SKM-1 (cell line): Measurements from ENCODE around the gene AP4S1.
"Not testable (repeated sequence)": the region's sequence is repeated elsewhere in the genome, so short reads cannot be mapped to it uniquely, and the experiment has no call there.

ENCODE experiments used
- DNase-seq: peaks from one replicate; lab custom pipeline; 2025; ENCODE audit not compliant: unreplicated experiment; lab: John Stamatoyannopoulos, UW

AP4S1 gene

DNA sequence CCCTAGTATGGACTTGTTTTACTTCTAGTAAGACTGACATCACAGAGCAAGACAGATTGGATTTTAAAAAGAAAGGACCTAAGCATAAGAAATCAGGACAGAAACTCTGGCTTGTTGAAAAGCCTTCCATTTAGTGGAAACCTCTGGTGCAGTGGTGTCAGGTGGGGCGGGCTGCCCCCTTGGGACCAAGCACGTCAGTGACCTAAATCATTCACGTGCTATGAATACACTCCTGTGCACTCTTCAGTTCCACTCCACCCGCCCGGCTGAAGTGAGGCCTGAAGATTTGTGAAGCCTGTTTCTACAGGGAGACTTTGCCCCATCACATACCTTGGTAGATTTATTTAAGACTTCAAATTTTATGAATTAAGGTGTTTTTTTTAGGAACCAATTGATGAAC, 58.9 kb downstream of the AP4S1 start:
- DNase-seq: no peak

DNA sequence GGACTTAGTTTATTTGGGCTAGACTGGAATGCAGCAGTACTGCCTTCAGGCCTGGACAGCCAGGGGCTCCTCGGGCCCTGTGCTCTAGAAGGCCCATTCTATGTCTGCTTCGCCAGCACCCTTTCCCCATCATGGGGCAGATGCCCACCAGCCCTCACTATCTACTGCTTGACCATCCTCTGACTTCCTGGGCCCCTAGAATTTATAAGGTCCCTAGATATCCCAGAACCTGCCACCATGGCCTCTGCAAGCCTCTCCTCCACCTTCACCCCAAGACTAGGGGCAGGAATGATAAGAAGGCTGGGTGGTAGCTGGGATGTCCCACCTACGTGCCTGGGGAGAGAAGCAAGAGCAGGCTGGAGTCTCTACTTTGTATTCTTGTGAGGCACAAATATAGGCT, 59.6 kb downstream of the AP4S1 start:
- DNase-seq: no peak

DNA sequence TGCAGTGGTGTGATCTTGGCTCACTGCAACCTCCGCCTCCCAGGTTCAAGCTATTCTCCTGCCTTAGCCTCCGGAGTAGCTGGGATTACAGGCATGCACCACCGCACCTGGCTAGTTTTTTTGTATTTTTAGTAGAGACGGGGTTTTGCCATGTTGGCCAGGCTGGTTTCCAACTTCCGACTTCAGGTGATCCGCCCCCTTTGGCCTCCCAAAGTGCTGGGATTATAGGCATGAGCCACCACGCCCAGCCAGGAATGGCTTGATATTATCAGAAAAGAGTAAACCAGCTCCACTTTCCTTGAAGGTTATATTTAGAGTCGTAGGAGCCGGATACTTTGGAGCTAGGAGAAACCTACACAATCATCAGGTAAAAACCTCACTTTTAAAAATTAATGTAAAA, 61.0 kb downstream of the AP4S1 start:
- not testable (repeated sequence) for DNase-seq

DNA sequence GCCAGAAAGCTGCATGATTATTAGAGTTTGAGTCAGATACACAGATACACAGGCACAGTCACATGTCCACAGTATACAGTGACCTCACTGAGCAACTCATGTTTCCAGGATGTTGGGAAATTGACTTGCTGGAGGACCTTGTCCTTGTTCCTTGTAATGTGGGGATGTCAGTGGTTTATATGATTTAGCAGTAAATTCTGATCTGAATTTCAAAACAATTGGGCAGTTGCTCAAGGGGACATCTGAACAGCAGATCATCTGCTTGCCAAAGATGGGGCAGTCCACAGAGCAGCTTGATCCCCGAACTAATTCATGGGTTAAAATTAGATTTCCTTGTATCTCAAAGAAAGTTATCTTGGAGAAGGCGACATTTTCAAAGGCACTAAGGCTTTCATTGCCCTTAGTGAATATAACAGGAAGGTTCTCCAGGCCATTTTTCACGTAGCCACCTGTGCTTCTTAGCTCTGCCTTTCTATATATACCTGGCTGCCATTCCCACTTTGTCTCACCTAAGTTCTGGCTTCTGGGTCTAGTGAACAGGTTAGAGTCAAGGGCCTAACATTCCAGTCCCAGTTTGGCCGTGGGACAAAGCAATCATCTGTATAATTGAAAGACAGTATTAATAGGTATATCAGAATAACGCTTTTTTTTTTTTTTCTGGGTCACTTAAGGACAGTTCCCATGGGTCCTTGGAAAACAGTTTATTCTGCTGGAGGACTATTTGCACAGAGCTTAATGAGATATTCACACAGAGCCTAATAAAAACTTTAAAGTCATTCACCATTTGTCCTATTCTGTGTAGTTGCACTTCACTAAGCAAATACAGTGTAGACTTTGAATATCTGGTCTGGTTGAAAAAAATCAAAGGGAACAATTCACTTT, 65.7 kb downstream of the AP4S1 start:
- no peak for DNase-seq

DNA sequence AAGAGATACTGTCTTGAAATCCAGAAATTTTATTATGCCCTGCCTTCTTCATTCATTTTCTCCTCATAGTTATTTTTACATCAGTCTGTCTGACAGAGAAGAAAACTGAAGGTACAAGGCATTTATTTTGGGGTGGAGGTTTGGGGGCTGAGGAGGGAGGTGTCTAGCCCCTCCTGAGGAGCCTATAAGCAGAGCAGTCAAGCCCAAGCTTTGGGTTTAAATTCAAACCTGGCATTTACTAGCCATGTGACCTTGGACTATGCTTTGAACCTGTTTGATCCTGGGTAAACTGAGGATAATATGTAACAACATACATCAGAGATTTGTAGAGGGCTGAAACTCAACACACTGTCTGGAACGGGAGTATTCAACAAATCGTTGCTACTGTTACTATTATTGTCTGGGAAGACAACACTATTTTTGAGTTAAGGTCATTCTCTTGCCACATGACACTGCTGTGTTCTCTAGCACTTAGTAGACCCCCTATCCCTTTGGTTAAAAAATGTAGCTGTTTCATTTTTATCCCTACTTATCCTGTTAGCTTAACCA, 66.8 kb downstream of the AP4S1 start:
- DNase-seq: no peak

DNA sequence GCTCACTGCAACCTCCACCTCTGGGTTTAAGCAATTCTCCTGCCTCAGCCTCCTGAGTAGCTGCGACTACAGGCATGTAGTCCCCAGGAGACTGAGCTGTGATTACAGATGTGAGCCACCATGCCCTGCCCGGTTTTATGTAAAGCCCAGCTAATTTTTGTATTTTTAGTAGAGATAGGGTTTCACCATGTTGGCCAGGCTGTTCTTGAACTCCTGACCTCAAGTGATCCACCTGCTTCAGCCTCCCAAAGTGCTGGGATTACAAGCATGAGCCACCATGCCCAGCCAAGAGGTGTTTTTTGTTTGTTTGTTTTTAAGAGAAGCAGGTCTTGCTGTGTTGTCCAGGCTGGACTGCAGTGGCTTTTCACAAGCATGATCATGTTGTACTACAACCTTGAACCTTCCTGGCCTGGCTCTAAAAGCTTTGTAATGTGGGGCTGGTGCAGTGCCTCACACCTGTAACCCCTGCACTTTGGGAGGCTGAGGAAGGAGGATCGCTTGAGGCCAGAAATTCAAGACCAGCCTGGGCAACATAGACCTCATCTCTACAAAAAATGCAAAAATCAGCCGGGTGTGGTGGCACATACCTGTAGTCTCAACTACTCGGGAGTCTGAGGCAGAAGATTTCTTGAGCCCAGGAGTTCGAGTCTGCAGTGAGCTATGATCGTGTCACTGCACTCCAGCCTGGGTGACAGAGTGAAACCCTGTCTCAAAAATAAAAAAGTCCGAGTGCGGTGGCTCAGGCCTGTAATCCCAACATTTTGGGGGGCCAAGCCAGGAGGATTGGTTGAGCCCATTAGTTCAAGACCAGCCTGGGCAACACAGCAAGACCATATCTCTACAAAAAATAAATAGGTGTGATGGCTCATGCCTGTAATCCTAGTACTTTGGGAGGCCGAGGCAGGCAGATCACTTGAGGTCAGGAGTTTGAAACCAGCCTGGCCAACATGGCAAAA, 68.7 kb downstream of the AP4S1 start:
- not testable (repeated sequence) for DNase-seq

DNA sequence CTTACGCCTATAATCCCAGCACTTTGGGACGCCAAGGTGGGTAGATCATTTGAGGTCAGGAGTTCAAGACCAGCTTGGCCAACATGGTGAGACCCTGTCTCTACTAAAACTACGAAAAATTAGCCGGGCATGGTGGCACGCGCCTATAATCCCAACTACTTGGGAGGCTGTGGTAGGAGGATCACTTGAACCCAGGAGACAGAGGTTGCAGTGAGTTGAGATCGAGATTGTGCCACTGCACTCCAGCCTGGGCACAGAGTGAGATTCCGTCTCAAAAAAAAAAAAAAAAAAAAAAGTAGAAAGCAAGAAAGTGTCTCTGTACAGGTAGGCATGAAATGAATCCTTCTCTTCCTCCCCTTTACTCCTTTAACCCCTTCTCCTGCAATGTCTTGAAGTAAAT, 70.4 kb downstream of the AP4S1 start:
- not testable (repeated sequence) for DNase-seq

DNA sequence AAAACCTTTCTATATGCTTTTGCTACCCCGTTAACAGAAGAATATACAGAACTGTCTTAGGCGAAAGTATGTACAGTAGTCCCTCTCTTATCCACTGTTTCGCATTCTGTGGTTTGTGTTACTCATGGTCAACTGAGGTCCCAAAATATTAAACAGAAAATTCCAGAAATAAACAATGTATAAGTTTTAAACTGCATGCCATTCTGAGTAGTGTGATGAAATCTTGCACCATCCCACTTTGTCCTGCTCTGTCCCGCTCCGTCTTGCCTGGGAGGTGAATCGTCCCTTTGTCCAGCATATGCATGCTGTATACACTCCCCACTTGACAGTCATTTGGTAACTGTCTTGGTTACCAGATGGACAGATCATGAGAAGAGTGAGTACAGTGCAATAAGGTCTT, 70.8 kb downstream of the AP4S1 start:
- DNase-seq: no peak

DNA sequence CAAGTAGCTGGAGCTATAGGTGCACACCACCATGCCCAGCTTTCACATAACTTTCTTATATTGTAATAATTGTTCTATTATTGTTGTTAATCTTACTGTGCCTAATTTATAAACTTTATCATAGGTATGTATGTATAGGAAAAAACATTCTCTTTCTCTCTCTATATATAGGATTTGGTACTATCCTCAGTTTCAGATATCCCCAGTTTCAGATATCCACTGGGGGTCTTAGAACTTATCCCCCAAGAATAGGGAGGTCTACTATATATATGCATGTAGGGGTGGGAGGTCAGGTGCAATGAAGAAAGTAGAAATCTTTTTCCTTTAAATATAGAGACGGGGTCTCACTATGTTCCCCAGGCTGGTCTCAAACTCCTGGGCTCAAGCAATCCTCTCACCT, 71.6 kb downstream of the AP4S1 start:
- no peak for DNase-seq

DNA sequence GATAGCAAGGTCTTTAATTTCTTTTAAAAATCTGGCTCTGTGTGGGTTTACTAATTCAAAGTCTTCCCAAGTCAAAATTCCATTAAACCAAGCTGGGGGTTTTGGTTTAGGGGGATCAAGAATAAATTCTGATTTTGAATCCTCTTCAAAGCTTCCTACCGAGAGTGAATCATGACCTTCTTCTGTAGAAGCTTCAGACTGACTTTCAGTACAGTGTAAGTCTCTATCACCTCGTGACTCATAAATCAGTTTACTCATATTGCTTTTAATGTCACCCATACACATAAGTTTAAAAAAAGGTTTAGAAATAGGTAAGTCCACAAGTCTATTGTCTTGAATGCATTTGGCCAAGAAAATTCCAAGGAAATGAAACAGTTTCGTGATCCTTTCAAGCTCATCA, 81.3 kb downstream of the AP4S1 start:
- no peak for DNase-seq

DNA sequence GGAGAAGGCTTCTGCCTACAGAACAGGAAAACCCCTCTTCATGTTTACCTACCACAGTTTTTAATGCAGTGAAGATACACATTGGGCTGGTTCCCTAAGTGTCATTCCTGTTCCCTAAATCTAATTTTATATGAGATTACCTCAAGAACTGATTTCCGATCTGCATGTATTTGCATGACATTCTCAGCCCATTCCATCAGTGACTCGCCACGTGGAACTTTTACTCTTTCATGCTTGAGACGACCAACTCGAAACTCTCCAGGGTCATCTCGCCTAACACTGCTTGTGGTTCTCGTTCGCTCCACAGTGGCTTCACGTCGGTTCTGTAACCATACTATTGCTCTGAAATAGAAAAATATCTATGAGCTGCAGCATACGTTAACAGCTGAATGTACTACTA, 83.8 kb downstream of the AP4S1 start:
- no peak for DNase-seq

DNA sequence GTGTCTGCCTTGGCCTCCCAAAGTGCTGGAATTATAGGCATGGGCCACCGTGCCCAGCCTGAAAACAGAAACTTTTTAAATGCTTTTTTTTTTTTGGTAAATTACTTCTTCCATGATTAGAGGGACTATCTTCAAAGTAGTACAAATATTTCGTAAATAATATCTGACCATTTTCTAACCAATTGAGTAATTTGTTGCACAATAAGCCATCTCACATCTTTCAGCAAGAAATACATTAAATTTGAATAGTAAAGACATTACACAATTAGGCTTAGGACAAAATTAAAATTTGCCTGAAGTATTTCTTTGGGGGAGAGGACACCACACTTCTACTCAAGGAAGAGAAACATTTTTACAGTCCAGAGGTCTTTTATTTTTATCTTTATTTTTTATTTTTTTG, 85.4 kb downstream of the AP4S1 start:
- DNase-seq: no peak

DNA sequence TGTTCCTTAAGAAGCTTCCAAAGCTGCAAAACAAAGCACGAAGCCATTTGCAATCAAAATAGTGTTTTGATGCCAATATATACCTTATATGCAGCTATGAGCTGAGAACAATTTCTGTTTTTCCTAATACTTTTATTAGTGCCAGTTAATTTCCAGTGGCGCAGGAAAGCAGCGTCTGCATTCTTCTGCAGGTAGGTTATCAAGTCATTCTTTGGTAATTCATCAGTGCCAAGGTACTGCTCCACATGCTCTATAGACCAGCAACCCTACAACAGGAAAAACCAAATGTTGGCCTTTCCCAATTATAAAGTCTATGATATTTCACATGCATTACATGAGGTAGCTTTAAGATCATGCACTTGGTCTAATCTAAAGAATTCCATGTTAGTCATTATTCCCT, 88.3 kb downstream of the AP4S1 start:
- no peak for DNase-seq

DNA sequence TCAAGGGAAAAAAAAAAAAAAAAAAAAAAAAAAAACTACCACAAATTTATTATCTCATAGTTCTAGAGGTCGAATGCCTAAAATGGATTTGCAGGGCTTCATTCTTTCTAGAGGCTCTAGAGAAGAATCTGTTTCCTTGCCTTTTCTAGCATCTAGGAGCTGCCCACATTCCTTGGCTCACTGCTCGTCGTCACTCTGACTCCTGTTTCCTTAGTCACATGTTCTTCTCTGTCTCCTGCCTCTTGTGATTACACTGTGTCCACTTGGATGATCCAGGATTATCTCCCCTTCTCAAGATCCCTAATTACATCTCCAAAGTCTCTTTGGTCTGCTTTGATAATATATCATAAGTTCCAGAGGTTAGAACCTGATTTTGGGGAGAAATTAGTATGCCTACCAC, 93.4 kb downstream of the AP4S1 start:
- DNase-seq: no peak

DNA sequence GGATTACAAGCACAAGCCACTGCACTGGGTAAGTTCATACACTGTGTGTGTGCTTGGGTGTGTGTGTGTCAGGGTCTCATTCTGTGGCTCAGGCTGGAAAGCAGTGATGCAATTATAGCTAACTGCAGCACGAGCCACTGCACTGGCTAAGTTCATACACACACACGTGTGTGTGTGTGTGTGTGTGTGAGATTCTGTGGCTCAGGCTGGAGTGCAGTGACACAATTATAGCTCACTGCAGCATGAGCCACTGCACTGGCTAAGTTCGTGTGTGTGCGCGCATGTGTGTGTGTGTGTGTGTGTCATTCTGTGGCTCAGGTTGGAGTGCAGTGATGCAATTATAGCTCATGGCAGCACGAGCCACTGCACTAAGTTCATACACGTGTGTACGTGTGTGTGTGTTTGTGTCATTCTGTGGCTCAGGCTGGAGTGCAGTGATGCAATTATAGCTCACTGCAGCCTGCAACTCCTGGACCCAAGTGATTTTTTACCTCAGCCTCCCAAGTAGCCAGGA, 96.7 kb downstream of the AP4S1 start:
- no peak for DNase-seq

DNA sequence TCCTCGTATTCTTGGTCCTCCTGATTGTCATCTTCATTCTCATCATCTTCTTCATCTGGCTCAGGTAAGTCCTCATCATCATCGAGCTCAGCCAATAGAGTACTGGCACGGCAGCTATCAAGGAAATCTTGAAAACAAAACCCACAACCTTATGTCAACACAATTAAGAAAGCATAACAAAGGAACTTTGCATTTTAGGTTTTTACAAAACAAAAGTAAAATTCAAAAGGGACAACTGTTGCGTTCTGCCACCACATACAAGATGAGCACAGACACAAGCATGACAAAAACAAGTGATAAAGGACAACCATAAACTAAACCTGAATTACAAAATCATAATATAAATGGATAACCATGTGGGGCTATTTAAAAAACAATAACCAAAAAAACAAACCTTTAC, 97.5 kb downstream of the AP4S1 start:
- DNase-seq: no peak

DNA sequence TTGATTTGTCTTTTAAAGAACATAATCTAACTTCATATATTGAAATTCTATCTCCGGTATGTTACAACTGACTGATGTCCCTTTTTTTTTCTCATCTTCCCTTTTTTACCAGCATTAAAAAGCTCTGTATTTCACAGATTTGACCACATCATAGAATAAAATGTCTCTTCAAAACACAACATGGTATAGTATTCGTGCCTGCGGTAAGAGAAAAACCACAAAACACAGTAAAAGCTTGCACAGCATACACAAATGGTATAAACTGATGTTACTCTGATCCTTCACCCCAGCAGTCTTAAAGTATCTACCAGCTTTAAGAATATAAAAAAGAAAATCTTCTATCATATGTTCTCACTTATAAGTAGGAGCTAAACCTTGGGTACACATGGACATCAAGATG, 98.7 kb downstream of the AP4S1 start:
- no peak for DNase-seq

DNA sequence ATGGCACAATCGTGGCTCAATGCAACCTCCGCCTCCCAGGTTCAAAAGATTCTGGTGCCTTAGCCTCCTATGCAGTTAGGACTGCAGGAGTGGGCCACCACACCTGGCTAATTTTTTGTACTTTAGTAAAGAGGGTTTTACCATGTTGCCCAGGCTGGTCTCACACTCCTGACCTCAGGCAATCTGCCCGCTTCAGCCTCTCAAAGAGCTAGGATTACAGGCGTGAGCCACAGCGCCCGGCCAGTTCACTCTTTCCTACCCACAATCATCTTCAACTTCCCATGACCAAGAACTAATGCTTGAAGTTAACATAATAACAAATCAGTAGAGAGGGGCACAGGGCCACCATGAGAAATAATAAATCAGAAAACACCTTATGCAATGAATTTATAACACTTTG, 99.8 kb downstream of the AP4S1 start:
- DNase-seq: no peak

DNA sequence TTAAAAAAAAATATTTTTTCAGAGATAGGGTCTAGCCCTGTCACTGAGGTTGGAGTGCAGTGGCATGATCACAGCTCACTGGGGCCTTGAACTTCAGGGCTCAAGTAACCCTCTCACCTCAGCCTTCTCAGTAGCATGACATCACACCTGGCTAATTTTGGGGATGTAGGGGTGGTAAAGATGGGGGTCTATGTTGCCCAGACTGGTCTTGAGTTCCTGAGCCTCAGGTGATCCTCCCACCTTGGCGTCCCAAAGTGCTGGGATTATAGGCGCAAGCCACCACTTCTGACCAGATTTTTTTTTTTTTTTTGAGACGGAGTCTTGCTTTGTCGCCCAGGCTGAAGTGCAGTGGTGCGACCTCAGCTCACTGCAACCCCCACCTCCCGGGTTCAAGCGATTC, 101.2 kb downstream of the AP4S1 start:
- DNase-seq: no peak

DNA sequence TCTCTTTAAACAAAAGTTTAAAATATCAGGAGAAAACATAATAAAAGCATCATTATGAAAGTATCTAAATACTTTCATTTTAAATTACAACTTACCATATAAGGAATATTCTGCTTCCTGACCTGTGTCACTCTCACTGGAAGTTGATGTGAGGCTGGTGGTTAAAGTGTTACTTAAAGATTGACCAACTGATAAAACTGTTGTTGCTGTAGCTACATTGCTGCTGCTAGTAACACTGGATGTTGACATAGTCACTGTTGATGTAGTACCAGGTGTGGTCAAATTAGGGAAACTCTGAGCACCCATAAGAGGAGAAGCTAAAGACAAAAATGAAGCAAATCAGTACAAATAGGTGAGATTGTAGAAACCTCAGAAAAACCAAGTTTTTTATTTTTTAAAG, 102.2 kb downstream of the AP4S1 start:
- no peak for DNase-seq
